HG03108 (cell line): ENCODE results near the gene PLS3.
"Not testable (repeated sequence)": the region's sequence is repeated elsewhere in the genome, so short reads cannot be mapped to it uniquely, and the experiment has no call there.

Experiments
- ATAC-seq: cut with Tn5 transposase; IDR thresholded peaks from one replicate; pipeline ENCODE4 v1.9.1; 2021; ENCODE audit warnings: moderate library complexity; ENCODE audit not compliant: unreplicated experiment

Gene PLS3, protein sequence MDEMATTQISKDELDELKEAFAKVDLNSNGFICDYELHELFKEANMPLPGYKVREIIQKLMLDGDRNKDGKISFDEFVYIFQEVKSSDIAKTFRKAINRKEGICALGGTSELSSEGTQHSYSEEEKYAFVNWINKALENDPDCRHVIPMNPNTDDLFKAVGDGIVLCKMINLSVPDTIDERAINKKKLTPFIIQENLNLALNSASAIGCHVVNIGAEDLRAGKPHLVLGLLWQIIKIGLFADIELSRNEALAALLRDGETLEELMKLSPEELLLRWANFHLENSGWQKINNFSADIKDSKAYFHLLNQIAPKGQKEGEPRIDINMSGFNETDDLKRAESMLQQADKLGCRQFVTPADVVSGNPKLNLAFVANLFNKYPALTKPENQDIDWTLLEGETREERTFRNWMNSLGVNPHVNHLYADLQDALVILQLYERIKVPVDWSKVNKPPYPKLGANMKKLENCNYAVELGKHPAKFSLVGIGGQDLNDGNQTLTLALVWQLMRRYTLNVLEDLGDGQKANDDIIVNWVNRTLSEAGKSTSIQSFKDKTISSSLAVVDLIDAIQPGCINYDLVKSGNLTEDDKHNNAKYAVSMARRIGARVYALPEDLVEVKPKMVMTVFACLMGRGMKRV

GRCh38 chrX:115560978-115561604, at the start of gene PLS3:
Gene PLS3 (plus strand): TSS chrX:115561174. CDS start chrX:115610251, 49,077 bp downstream.
- peak; percentile 57 for ATAC-seq

GRCh38 chrX:115518113-115518512, 42.9 kb upstream of the PLS3 start:
- no peak for ATAC-seq

DNA sequence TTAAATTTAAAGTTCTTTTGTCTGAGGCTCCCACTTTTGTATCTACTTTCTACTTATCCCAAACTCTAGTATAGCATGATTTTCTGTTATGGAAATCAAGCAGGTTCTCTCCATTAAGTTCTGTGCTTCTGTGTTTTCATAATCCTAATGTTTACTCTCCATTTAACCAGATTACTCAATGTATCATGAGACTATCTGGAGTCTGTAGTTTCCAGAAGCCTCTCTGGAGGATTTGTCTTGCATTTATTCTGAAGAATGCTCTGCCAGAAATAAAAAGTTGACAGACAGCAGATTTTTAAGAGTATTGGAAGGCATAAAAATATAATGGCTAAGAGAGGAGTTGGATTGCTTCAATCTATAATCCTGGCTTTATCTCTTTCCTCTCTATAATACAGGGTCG, 39.2 kb upstream of the PLS3 start:
- no peak for ATAC-seq

GRCh38 chrX:115522952-115523351, 38.0 kb upstream of the PLS3 start:
- ATAC-seq, result no peak

- ATAC-seq, result no peak
Observed at GRCh38 chrX:115525486-115525885, 35.5 kb upstream of the PLS3 start.

DNA sequence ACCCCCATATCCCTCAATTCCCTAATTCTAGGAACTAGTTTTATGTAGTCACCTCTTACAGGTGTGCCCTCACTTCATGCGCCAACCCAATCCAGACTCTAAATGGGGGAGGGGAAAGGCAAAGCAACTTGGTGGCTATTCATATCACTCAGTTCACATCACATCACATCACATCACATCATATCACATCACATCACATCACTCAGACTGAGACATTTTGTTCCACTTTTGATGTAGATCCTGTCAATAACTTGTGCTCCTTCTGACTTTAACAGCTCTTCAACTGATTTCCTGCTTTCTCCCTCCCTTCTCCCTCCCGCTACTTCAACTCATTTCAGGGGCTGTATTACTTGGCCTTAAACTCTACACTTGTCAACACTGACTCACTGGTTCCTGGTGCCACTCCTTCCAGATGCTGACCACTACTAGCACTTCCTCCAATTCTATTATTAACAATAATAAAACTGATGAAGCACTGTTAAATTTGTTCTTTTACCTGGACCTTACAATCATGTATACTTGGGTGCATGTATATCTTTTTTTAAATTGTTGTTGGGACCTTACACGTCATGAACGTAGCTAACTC, 29.1 kb upstream of the PLS3 start:
- ATAC-seq, result no peak

DNA sequence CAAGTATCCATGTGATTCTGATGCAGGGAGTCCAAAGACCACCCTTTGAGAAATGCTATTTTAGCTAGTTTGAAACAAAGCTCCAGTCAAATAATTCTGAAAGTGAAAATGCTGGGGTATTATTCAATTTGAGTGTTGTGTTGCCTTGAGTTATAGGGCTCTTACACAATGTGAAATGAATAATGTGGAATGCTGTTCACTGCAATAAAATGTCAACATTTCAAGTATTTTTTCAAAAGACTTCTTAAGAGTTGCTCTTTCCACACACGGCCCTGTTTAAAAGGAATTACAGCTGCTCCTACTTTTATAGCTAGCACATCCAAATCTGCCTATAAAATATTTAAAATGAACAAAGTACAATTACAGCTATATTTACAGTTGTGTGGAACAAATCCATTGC, 27.5 kb upstream of the PLS3 start:
- no peak for ATAC-seq

GRCh38 chrX:115534383-115534782, 26.6 kb upstream of the PLS3 start:
- ATAC-seq, result no peak

GRCh38 chrX:115535421-115535820, 25.6 kb upstream of the PLS3 start:
- no peak for ATAC-seq

- ATAC-seq, result no peak
Observed at GRCh38 chrX:115535844-115536243, 25.1 kb upstream of the PLS3 start.

DNA sequence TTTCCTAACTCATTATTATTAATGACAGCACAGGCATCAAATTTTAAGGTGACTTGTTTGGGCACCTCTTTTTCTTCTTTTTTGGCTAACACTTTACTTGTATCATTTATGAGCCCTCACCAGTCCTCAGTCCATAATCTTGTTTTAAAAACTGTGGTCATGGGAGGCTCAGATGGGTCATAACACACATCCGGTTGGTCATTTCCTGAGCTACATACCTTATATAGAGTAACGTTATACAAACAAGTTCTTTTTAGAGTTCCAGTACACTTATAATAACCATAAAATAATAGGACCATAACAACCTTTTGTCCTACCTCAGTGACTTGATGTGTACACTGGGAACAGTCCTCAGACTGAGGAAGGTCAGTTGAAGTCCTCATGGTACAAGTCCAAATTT, 21.1 kb upstream of the PLS3 start:
- no peak for ATAC-seq

DNA sequence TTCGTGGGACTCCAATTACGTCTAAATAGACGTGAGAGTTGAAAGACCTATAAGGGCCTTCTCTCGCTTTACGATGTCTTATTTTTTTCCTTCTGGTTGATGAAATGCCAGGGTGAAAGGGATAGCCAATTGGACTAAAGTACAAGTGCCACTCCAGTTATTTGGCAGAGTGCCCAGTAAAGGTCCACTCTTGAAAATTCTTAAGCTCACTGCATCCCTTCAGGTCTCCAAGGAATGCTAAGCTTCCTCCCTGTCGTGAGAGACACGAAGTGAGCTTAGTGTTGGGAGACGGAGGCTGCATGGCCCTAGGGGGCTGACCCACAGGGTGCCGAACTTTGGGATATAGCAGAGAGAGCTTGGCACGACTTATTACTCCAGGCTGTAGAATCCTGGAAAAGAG, 19.9 kb upstream of the PLS3 start:
- ATAC-seq, result not testable (repeated sequence)

GRCh38 chrX:115547448-115547847, 13.5 kb upstream of the PLS3 start:
- no peak for ATAC-seq

- no peak for ATAC-seq
Observed at GRCh38 chrX:115549008-115549407, 12.0 kb upstream of the PLS3 start.

GRCh38 chrX:115553171-115553570, 7.8 kb upstream of the PLS3 start:
- ATAC-seq, result no peak

DNA sequence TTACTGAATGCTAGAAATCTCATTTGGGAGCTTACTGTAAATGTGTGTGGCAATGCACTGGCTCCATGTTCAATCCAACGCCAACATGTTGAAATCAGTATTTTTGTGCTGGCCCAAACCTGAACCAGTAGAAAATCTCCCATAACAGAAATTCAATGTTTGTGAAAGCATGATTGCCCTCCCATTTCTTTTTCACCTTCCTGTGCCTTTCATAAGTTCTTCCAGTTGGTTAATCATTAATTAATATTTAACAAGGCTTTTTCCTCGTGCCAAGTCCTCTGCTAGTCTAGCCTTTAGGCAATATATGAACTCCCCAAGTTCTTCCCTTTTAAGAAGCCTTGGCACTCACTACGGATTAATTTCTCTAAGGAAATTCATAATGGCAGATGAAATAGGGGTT, 1.3 kb upstream of the PLS3 start:
- no peak for ATAC-seq

GRCh38 chrX:115560211-115560977, 580 bp upstream of the PLS3 start:
- no peak for ATAC-seq

DNA sequence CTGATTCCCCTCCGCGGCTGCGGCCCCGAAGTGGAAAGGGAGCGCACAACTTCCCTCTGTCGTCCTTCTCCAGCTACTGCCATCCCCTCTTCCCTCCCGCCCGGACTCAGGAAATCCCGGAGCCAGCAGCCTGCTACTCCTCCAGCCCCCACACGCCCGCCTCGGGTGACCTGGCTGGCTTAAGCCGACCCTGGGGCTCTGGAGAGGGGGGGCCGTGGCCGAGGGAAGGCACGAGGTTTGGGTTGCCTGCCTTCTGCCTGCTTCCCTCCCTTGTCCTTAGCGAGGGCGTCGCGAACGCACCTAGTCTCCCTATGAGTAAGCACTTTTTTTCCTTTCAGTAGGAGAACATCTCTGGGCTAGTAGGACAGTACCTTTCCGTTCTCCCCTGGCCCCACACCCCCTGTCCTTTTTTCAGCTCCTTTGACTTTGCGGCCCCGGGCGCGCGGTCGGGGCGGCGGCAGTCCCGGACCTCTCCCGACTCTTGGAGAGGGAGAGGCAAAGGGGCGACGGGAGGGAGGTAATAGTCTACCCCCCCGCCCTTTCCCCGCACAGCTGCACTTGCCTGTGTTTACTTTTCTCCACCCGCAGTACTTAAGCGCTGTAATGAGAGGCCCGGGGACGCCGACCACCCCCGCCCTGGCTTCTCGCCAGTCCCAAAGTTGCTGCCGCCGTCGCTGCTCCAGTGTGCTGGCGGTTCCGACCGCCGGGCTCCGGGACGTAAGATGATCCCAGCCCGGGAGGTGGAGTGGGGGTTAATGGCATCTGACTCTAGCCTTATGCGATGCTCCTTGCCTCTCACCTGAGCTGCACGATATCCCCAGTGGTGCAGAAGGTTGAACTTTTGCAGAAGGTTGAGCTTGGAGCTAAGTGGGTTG, 868 bp downstream of the PLS3 start:
- ATAC-seq, result no peak

DNA sequence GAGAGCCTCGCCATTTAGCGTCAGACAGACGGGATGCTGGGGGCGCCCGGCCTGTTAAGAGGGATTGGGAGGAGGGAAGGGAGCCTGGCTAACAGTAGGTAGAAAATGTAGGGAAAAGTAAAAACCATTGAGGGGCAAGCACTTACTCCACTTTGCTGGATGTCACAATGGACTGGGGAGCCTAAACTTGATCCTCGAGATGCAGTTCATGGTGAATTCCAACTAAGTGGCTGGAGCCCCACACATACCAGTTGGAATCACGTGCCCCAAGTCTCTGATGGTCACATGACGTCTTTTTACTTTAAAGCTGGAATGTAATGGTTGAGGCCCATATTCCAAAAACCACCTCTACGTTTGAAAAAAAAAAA, 1.5 kb downstream of the PLS3 start:
- ATAC-seq, result no peak

DNA sequence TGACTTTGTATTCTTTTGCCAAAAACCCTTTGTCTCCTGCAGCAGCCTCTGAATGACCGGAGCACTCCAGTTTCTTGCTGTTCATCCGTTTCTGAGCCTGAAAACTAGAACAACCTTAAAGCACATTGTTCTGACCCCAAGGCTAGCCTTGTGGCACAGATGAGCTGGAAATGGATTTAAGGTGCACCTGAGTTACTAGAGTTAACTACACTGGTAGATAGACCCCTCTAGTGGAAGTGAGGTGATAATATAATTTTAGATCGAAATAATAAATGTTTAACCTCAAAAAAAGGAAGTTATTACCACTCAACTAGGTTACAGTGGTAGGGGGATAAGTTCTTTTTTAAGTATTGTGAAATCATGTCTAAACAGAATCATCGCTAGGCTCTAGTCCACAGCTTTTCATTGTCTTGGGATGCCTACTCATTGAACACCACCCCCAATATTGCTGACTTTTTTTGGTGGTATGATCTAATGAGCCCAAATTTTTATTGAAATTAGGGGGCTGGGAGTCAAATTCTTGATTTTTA, 2.7 kb downstream of the PLS3 start:
- no peak for ATAC-seq
